Measurements from ENCODE around the gene CPNE5.

DNA sequence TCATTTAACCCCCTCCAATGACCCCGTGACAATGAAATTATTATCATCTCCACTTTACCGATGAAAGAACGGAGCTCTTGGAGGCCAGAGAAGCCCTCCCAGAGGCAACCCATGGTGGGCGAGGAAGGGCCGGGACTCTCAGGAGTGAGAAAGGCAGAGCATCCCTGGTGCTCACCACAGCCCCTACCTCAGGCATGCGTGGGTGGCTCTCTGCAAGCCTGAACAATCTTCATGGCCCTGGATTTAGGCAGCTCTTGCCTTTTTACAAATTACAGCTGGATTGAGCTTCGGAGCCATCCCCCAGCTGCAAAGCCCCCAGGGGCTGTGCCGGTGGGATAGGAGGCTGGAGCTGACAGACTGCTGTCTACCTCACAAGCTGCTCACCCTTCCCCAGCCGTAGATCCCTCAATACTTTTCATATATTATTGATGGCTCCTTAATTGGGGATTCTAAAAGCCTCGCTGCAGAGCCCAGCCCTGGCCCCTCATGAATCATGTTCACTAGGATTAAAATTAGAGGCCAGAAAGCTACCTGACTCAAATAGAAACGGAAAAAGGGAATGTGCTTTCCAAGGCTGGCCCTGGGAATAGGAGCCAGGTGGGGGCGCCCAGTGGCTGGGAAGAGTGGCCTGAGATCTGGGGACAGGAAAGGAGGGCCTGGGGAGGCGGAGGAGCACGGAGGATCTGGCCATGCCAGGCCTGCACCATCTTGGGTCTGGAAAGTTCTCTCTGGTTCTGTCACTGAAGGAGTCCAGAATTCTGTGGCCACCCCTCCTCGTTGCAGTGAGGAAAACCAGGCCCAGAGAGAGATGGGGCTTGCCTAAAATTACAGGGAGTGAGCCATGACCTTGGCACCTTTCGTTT is 29.1 kb downstream of the CPNE5 start:
- no peak for TF ChIP-seq TCF3 (CRISPR knock-in tag; IDR thresholded peaks at IDR 0.05)
- TF ChIP-seq TCF7L2 (IDR thresholded peaks at IDR 0.05; ENCODE audit: low read depth, low read length), result no peak
- no peak for TF ChIP-seq EHMT2 (IDR thresholded peaks at IDR 0.05)
- TF ChIP-seq FOXM1 (IDR thresholded peaks at IDR 0.05; ENCODE audit: low read depth), result no peak
- TF ChIP-seq FOXM1 (CRISPR knock-in tag; IDR thresholded peaks at IDR 0.05; ENCODE audit: low read depth), result no peak
- TF ChIP-seq ZBTB17 (CRISPR knock-in tag; IDR thresholded peaks at IDR 0.05), result no peak
- TF ChIP-seq U2AF2 (optimal IDR thresholded peaks at IDR 0.05; ENCODE audit: low read depth, low read length), result no peak
- no peak for TF ChIP-seq NR1H2 (CRISPR knock-in tag; IDR thresholded peaks at IDR 0.05)
- no peak for TF ChIP-seq POLR2AphosphoS5 (IDR thresholded peaks at IDR 0.05; ENCODE audit: control insufficient read depth, insufficient read depth, low read depth, low read length)
- TF ChIP-seq MAZ (CRISPR knock-in tag; conservative IDR thresholded peaks at IDR 0.05 in 1 of 2, IDR thresholded peaks at IDR 0.05 in 1 of 2), result peak in 1 of 2 experiments; percentile 62; a peak in 2 of 4 replicates
- no peak for TF ChIP-seq NFIC (IDR thresholded peaks at IDR 0.05)
- no peak for TF ChIP-seq SRSF9 (IDR thresholded peaks at IDR 0.05; ENCODE audit: borderline replicate concordance, low read depth, low read length)
- TF ChIP-seq EP300 (IDR thresholded peaks at IDR 0.05; ENCODE audit: low read length), result no peak
- no peak for TF ChIP-seq POLR2A (conservative IDR thresholded peaks at IDR 0.05)
- TF ChIP-seq, protein P1, sequence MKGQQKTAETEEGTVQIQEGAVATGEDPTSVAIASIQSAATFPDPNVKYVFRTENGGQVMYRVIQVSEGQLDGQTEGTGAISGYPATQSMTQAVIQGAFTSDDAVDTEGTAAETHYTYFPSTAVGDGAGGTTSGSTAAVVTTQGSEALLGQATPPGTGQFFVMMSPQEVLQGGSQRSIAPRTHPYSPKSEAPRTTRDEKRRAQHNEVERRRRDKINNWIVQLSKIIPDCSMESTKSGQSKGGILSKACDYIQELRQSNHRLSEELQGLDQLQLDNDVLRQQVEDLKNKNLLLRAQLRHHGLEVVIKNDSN (CRISPR knock-in tag; IDR thresholded peaks at IDR 0.05), result no peak
